ENCODE measurements around the gene CORO6.

Gene CORO6

GRCh38 chr17:29565643-29566472 lies 56.9 kb downstream of the CORO6 start:
- DNase-seq (ENCODE audit: low read depth), result peak; percentile 22

Measured in T follicular helper cell (primary cell).